ENCODE data around the gene PRELP.
"Not testable (repeated sequence)": the region's sequence is repeated elsewhere in the genome, so short reads cannot be mapped to it uniquely, and the experiment has no call there.

PRELP gene

GRCh38 chr1:203507759-203508158 is 32.2 kb downstream of the PRELP start:
- DNase-seq (ENCODE audit: low spot score), result no peak

DNA sequence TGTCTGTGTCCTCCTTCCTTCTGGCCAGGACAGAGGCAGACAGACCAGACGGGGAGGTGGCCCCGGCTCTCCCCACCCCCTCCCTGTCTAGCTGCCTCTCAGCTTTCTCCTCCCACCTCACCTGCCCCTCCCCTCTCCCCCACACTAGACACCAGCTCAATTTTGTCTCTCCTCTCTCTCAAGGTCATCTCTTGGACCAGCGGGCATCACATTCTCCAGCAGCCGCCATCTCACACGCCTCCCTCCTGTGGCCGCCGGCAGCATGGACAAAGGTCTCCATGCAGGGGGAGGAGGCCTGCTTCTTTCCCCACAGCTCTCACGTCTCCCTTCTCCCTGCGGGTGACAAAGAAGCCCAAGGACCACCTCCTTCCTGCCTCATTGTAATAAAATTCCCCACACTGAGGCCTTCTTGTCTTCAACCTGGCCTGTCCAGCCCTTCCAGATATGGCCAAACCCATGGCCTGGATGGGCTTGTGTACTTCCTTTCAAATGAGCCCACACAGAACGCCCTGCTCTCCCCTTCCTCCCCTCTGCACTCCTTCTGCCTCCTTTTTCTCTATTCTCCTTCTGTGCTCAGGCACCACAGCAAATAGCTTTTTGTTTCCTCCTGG is 33.0 kb downstream of the PRELP start:
- no peak for DNase-seq (ENCODE audit: low spot score)

DNA sequence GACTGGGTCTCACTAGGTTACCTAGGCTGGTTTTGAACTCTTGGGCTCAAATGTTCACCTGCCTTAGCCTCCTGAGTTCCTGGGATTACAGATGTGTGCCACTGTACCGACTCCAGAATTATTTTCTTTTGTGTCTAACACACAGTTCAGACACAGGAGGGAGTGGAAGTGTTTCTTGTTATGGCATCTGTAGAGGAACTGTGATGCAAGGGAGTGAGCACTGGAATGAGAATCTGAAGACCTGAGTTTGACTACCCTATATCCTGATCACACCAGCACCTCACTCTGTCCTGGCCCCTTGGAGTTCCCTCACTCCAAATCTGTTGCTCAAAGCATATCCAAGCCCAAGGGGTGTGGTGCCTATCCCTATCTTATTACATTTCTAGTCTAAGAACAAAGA is 33.5 kb downstream of the PRELP start:
- DNase-seq (ENCODE audit: low spot score), result no peak

DNA sequence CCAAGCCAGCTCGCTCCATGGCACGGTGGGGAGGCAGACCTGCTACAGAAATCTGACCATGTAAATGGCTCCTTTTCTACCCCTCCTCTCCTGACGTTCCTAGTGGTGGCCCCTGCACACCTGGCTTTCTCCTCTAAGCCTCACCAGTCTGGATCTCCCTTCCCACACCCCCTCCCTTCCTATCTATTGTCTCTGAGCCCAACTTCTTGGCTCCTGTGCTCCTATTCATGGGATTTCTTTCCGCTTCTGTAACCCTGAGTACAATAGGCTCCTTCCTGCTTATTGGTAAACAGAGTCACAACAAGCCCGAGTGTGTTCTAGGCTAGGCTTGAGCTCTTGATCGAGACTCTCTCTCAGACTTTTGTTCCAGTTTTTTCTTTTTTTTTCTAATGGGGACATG is 35.9 kb downstream of the PRELP start:
- no peak for DNase-seq (ENCODE audit: low spot score)

DNA sequence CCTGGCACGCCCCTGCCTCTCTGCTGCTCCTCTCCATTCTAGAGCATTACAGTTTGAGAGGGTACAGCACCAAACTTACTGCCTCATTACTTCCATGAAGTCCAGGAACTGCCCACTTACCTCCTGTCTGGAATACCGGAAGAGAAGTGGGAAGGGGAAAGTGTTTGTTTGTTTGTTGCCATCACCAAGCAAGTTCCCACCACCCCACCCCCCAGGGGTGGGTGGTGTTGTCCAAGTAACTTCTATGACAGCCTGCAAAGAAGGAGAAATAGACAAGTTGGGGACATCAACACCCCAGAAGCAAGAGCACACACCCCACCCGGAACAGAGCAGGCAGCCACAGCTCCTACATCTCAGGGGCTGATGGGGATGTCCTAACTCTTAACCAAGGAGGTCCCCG is 36.3 kb downstream of the PRELP start:
- no peak for DNase-seq (ENCODE audit: low spot score)

DNA sequence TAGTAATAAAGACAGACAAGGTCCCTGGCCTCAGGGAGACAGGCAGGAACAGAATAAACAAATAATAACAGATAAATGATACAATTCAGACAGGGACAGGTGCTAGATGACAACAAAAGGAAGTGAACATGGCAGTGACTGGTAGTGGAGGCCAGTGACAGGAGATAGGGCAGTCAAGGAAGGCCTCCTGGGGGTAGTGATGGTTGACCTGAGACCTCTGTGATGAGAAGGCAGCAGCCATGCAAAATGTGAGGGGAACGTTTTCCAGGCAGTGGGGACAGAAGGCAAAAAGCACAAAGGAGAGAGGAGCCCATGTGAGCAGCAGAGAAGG is 36.9 kb downstream of the PRELP start:
- no peak for DNase-seq (ENCODE audit: low spot score)

- DNase-seq (ENCODE audit: low spot score), result no peak
These were observed 37.4 kb downstream of the PRELP start for GRCh38 chr1:203512848-203513584.

DNA sequence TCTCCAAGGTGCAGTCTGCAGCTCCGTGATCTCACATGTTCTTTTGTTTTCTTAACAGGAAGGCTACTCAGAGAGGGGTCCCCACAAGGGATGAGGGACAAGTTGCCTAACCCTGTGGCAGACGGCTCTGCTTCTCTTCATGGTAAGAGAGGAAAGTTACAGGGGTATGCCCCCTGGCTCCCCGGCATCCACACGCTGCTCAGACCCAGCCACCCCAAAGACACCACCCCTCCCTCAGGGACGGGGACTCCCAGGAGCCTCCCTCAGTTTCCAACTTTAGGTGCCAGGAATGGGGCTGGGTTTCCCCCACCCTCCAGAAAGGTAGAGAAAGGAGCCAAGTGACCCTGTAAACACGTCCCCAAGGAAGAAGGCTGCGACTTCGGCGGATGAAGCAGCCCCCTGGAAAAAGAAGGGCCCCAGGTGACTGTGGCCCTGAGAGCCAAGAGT is 38.0 kb downstream of the PRELP start:
- DNase-seq (ENCODE audit: low spot score), result no peak

DNA sequence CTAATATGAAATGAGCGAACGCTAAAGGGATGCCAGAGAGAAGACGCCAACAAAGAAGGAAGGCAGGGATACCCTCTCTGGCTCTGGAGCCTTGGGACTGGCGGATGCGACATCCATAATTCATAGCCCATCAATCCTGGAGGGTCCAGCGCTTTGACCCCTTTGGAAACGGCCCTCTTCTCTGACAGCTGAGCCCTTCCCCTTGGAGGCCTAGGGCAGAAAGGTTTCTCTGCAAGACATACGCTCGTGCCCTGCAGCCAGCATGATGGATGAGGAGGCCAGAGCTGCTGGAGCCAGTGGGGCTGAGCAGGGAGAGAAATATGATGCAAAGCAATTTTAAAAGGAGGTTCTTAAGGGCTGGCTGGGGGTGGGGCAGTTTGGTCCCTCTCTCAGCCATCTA is 40.6 kb downstream of the PRELP start:
- no peak for DNase-seq (ENCODE audit: low spot score)

- DNase-seq (ENCODE audit: low spot score), result no peak
These were observed 41.3 kb downstream of the PRELP start for GRCh38 chr1:203516906-203517305.

DNA sequence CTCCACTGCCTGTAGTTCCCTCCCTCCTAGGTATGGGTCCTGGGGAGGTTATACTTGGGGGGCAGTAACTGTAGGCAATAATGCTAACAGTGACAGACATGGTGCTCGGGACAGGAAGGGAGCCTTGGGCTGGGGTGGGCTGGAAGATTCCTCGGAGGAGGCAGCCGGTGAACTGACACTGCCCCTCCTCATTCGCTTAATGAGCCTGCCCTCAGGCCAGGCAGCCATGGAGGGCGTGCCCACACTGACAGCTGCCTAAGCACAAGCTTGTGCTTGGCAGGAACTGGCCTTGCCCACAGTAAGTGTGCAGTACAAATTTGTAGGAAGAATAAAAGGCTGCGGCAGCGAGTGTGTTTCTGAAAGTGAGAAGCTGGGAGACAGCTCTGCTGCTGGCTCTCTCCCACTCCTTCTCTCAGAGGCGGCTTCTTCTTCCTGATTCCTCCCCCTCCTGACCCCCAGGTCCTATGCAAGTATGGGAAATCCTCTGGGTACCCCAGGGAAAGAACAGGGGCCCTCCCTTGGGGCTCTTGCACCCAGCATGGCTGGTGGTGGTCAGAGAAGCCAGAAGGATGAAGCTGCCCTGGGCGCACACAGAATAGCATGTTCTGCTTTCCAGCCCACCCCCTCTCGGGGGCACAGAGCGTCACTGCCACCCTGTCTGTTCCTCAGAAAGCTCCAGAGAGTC is 42.0 kb downstream of the PRELP start:
- no peak for DNase-seq (ENCODE audit: low spot score)

- not testable (repeated sequence) for DNase-seq (ENCODE audit: low spot score)
These were observed 42.5 kb downstream of the PRELP start for GRCh38 chr1:203518139-203518538.

DNA sequence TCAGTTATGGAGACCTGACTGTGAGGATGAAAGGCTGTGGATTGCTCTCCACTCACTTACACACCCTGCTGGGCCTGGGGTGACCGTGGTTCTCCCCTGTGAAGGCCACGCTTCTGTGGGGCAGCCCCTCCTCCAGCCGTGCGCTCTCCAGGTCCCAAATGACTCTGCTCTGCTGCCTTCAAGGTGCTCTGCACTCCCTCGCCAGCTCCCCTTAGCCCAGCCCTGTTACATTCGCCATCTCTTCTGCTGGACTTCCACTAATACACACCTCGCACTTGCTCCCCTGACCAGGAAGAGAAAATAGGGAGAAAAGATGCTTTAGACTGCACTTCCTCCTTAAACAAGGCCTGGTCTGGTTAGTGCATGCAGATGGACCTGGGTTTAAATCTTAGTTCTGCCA is 42.9 kb downstream of the PRELP start:
- DNase-seq (ENCODE audit: low spot score), result no peak

DNA sequence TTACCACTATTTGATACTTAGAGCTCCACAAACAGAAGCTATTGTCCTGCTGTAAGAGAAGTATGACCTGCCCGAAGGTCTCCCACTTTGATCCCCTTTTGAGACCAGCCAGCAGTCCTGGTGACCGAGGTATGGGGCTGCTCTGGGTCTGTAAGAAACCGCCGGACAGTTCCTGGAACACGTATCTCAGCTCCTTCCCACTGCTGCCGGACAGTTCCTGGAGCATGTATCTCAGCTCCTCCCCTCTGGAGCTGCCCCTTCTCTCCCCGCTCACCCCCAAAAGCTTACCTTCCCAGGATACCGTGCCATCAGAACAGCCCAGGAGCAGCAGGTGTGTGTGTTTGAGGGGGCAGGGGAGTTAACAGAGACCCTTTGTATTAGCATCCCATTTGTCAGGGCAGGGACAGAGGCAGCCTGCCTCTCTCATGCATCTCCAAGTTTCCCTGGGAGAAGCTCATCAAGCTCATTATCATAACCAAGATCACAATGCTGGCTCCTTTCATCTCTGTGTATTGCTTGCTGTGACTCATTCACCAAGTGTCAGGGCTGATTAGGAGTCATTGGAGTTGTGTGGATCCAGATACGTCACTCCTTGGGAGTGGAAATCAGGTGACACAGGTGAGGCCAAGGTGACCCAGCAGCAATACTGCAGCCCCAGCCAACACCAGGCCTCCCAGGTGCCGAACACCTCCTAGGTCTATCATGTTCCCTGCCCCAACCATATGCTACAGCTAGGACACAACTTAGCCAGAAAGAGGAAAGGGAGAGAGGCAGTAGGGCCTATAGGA is 43.6 kb downstream of the PRELP start:
- DNase-seq (ENCODE audit: low spot score), result no peak

GRCh38 chr1:203519896-203520295 is 44.3 kb downstream of the PRELP start:
- DNase-seq (ENCODE audit: low spot score), result no peak

GRCh38 chr1:203520315-203520714 is 44.7 kb downstream of the PRELP start:
- DNase-seq (ENCODE audit: low spot score), result no peak

DNA sequence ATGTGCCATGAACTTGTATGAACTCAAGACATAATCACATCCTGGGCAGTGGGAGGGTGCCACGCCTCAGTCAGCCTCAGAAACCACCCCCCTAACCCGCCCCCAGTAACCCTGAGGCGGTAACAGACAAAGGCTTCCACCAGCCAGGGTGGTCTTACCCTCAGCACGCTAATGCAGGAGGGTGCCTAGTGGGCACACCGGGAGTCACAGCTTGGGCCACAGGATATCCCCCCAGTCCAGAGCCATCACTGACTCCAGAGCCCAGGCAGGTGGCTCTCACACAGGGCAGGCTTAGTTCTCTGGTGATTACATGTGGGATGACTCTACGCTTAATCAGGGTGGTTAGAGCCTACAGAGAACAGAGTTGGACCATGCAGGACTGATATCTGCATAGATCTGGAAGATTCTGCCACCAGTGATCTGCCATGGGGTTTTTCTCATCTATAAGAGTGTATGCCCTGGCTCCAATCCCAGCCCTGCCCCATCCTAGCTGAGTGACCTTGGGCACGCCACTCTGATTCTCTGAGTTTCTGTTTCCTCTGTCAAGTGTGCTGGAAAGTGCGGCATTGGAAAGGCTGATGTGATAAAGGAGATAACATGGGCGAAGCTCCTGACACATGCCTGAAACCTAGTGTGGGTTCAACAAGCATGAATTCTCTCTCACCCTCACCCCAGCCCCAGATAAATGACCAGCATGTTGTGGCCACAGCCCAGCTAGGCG is 45.6 kb downstream of the PRELP start:
- no peak for DNase-seq (ENCODE audit: low spot score)

GRCh38 chr1:203521812-203522211 is 46.2 kb downstream of the PRELP start:
- no peak for DNase-seq (ENCODE audit: low spot score)

GRCh38 chr1:203522237-203522636 is 46.6 kb downstream of the PRELP start:
- no peak for DNase-seq (ENCODE audit: low spot score)

DNA sequence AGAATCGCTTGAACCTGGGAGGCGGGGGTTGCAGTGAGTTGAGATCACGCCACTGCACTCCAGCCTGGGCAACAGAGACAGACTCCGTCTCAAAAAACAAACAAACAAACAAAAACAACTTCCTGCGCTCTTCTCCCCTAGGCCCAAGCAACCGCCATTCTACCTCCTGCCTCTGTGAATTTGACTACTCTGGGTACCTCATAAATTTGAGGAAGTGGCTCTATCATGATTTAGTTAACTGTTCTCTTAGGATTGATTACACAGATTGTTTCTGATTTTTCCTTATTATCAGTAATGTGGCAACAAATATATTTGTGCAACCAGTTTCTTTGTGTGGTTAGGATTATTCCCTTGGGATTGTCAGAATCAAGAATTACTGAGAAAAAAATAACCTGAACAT is 48.1 kb downstream of the PRELP start:
- DNase-seq (ENCODE audit: low spot score), result no peak

DNA sequence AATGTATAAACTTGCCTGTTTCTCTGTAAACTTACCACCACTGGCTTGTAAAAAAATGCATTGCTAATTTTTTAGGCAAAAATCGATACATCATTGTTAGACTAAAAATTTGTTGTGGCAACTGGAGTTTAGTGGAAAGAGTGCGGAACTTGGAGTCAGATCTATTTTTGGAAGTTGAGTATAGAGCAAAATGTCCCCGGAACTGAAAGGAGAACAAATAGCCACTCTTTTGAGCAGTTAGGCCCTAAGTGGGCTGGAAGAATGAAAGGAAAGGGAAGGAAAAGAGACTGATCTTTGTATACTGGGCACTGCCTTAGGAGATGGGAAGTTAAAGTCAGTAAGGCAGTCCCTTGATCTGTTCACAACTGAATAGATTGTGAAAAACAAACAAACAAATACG is 48.5 kb downstream of the PRELP start:
- no peak for DNase-seq (ENCODE audit: low spot score)

GRCh38 chr1:203524824-203525223 is 49.2 kb downstream of the PRELP start:
- no peak for DNase-seq (ENCODE audit: low spot score)

All from hematopoietic multipotent progenitor cell treated with erythropoietin and hydrocortisone succinate and interleukin-3 and kit ligand, for 17 days (in vitro differentiated cells).